ENCODE measurements around the gene TGM1.
"Not testable (repeated sequence)": the region's sequence is repeated elsewhere in the genome, so short reads cannot be mapped to it uniquely, and the experiment has no call there.

Gene TGM1

DNA sequence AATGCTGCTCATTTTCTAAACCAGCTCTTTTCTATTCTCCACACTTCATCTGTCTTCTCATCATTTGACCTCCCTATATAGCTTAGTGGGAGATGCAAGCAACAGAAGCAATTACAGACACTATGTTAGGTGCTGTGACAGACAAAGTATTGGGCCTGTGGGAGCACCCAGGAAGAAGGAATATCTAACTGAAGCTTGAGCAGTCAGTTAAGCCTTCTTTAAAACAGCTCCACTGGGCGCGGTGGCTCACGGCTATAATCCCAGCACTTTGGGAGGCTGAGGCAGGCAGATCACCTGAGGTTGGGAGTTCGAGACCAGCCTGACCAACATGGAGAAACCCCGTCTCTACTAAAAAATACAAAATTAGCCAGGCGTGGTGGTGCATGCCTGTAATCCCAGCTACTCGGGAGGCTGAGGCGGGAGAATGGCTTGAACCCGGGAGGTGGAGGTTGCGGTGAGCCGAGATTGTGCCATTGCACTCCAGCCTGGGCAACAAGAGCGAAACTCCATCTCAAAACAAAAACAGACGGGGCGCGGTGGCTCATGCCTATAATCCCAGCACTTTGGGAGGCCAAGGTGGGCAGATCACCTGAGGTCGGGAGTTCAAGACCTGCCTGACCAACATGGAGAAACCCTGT lies 59.6 kb downstream of the TGM1 start:
- DNase-seq, result not testable (repeated sequence)

DNA sequence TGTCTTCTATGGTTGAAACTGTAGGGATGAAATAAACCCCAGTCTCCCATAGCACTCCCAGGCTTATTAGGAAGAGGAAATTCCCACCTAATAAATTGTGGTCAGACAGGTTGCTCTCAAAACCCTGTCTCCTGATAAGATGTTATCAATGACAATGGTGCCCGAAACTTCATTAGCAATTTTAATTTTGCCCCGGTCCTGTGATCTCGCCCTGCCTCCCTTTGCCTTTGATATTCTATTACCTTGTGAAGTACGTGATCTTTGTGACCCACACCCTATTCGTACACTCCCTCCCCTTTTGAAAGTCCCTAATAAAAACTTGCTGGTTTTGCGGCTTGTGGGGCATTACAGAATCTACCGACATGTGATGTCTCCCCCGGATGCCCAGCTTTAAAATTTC lies 60.4 kb downstream of the TGM1 start:
- not testable (repeated sequence) for DNase-seq

All from activated CD4-positive, alpha-beta T cell treated with anti-CD3 and anti-CD28 coated beads, Interleukin-10, Interleukin-2, amounts not matched to agents 100 ng/mL and 50 ng/mL, durations not matched to agents 16 hours and 8 hours (primary cell).